AG09319 (cell line): ENCODE results near the gene PLA2R1.

ENCODE experiments used
- DNase-seq: peaks from one replicate; pipeline ENCODE4 v3.0.0-alpha.2; 2010; ENCODE audit warnings: low read depth; ENCODE audit errors: extremely low read depth
- CTCF ChIP-seq: IDR thresholded peaks from 2 replicates; pipeline ENCODE4 v1.5.1; 2011; ENCODE audit warnings: low read depth, mild to moderate bottlenecking, inconsistent platforms, low read length, moderate library complexity

Gene PLA2R1

GRCh38 chr2:159995038-159995437 lies 67.4 kb downstream of the PLA2R1 start:
- TF ChIP-seq CTCF: no peak
- DNase-seq: no peak

- no peak for TF ChIP-seq CTCF
- DNase-seq: no peak
These were observed 73.2 kb downstream of the PLA2R1 start for GRCh38 chr2:159989249-159989648.

GRCh38 chr2:159988412-159988970 lies 73.9 kb downstream of the PLA2R1 start:
- no peak for TF ChIP-seq CTCF
- DNase-seq: no peak

- DNase-seq: no peak
- TF ChIP-seq CTCF: no peak
These were observed 75.2 kb downstream of the PLA2R1 start for GRCh38 chr2:159987181-159987580.

GRCh38 chr2:159985656-159986055 lies 76.8 kb downstream of the PLA2R1 start:
- TF ChIP-seq CTCF: no peak

GRCh38 chr2:159984034-159984433 lies 78.4 kb downstream of the PLA2R1 start:
- no peak for TF ChIP-seq CTCF
- no peak for DNase-seq

More at GRCh38 chr2:159985656-159986055, 76.8 kb downstream of the PLA2R1 start:
- no peak for DNase-seq

GRCh38 chr2:159982842-159983785 lies 79.3 kb downstream of the PLA2R1 start:
- no peak for TF ChIP-seq CTCF
- DNase-seq: no peak
